GM19193 (cell line): ENCODE measurements around the gene LBHD2.

Source experiments
- POLR2A ChIP-seq: IDR thresholded peaks from 4 replicates; pipeline ENCODE4 v1.6.1; 2011; ENCODE audit not compliant: insufficient read depth, insufficient read length; ENCODE audit errors: extremely low read depth

The LBHD2 gene

DNA sequence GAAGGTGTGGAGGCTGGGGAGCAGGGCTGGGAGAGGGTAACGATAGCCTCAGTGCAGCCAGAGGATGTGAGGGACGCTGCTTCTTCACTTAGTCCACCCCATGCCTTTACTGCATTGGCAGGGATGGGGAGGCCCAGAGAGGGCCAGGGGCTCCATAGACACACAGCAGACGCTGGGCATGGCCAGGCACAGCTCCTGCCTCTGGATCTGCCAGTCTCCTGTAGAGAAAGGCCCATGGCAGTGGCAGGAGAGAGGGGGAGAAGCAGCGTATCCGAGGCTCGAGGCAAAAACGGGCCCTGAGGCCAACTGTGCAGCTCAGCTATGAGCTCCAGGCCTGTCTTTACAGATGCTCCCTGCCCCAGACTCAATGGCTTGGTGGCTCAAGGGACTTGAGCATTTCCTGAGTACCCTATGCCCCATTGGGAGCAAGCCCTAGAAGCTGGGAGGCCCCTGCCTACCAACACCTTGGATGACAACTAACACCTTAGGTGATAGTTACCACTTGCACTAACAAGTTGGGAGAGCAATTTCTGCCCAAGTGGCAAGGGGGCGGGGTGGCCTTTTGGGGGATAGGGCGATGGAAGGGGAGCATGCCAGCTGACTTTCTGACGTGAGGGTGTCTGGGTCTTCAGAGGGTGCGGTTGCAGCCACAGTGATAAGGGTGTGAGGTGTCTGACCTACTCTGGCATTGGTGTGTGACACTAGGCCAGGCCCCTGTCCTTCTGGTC lies 5.0 kb upstream of the LBHD2 start:
- TF ChIP-seq POLR2A, result no peak

DNA sequence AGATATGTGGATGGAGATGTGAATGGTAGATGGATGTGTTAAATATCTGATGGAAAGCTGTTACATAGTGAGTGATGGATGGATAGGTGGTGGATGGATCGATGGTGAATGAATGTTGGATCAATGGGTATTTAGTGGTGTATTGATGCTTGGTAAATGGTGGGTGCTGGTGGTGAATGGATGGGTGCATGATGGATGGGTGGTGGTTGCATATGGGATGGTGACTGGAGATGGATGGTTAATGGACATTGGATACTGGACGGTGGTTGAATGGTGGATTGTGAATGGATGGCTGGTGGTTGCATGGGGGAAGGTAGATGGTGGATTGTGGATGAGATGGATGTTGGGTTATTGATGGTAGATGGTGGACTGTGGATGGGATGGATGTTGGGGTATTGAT lies 2.1 kb upstream of the LBHD2 start:
- no peak for TF ChIP-seq POLR2A

DNA sequence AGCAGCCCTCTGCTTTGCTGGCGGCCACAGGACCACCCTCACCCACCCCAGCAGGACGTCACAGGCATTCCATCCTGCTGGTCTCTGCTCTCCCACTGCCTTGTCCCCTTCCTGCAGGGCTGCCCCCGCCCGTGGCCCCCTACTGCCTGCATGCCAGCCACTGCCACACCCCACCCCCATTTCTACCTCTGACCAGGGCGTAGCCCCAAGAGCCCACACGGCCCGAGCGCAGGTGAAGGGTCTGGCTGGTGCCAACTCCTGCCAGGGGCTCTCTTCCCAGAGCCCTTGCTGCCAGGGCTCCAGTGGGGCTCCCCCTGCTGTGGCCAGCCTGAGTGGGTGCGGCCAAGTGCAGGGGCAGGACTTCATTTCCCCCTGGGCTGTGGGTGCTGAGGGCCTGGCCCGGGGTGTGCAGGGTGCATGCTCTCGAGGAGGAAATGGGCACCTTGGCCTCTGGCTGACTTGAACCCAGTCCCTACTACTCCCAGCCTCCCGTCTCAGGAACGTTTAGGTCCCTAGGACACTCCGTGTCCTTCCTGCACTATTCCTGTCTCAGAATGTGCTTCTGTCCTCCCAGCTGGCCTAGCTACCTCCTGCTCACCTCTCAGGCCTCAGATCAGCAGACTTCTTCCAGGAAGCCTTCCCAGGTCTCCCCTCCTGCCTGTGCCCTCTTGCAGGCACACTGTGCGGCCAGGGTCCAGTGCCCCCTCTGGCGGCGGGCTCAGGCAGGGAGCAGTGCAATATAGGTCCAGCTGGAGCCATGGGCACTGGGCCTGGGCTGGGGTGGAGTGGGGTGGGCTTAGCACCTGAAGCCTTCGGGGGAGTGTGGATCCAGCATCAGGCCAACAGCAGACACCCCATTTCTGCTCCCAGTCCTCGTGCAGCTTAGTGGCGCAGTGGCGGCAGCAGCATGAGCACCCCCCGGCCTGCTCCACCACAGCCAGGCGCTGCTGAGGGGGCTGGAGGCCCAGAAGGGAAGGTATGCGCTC lies 1.4 kb downstream of the LBHD2 start:
- no peak for TF ChIP-seq POLR2A

DNA sequence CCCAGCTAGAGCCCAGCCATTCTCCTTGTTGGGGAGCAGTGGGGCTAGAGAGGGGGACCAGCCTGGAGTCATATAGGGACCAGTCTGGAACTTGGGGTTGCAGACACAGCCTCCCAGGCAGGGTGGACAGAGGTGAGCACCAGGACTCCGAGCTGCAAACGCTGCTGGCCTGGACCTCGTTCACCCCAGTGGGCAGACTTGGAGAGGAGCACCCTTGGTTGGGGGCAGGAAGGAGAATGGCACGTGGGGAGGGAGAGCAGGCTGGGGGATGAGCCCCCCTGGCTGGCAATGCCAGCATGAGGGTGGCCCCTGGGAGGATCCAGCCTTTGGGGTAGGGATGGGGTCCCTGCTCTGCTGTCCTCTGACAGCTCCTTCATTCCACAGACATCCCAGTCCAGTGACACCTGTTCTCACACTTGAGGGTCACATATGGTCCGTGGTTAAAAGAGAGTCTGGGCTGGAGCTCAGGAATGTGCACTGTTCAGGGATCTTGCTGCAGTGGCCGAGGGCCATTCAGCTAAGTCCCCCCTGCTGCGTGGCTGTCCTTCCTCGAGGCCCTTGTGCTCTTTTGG lies 2.8 kb downstream of the LBHD2 start:
- no peak for TF ChIP-seq POLR2A

GRCh38 chr14:103087343-103087835 lies 3.4 kb downstream of the LBHD2 start:
- no peak for TF ChIP-seq POLR2A

- no peak for TF ChIP-seq POLR2A
Measured at GRCh38 chr14:103088921-103089320, 4.9 kb downstream of the LBHD2 start.

- no peak for TF ChIP-seq POLR2A
Measured at GRCh38 chr14:103089386-103090335, 5.7 kb downstream of the LBHD2 start.

DNA sequence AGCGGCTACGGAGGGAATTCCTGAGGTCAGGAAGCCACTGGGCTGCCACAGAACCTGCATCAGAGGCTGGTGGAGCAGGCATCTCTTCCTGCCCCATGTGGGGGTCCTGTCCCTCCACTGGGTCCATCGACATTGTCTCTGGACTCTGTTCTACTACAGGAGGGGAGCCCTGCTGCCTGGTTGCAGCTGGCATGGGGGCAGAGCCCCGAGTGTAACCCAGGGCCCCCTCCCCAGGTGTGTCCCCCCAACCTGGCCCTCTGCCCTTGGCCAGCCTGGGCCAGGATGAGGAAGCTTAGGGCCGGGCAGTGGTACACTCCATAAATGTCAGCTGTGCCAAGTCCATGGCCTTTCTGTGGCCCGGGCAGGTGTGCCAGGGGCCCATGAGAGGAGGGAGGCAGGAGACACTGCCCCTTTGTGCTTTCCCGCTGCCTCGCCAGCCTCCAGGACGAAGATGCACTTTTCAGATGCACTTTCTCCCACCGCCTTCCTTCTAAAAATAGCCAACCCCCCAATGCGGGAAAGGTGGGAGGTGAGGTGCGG lies 6.5 kb downstream of the LBHD2 start:
- no peak for TF ChIP-seq POLR2A

DNA sequence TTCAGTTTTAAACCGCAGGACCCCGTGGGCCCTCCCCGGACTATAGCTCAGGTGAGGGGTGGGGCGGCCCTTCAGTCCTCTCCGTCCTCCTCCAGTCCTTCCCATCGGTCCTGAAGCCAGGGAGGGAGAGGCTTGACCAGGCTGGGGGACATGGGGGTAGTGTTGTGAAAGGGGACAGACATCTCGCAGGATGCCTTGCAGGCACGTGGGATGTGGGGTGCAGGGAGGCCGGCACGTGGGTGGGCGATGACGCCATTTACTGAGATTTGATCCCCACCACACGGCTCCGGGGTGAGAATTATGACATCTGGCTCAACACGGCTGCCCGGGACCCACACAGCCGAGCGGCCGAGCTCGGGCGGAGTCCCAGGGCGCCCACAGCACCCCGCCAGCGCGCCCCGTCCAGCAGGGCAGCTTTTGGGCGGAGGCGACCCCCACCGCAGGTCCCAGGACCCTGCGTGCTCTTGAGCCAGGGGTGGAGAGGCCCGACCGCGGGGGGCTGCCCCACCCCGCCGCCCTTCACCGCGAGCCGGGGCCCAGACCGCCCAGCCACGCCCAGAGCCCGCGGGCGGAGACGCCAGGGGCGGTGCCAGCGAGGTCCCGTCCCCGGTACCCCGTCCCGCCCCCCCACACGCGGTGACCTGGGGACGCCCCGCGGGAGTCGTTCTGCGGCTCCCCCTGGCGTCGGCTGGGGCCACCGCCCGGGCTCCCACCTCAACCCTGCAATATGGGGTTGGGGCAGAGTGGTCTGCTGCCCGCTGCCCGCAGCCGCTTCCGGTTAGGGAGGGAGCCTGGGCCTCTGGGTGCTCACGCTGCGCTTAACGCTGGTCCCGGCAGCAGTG lies 7.3 kb downstream of the LBHD2 start:
- TF ChIP-seq POLR2A, result no peak

DNA sequence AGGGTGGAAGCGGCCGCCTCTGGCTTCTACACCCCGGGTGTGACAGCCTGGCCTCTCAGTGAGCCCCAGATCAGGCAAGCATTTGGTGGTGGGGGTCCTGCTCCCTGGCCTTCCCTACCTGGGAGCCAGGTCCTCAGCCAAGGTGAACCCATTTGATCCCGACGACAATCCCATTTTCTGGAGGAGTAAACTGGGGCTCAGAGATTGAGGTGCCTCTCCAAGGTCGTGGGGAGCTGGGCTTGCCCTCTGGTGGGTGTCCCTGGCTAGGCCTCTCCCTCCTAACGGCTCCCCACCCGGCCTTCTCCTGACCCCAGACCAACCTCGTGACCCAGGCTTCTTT lies 7.8 kb downstream of the LBHD2 start:
- TF ChIP-seq POLR2A, result no peak

DNA sequence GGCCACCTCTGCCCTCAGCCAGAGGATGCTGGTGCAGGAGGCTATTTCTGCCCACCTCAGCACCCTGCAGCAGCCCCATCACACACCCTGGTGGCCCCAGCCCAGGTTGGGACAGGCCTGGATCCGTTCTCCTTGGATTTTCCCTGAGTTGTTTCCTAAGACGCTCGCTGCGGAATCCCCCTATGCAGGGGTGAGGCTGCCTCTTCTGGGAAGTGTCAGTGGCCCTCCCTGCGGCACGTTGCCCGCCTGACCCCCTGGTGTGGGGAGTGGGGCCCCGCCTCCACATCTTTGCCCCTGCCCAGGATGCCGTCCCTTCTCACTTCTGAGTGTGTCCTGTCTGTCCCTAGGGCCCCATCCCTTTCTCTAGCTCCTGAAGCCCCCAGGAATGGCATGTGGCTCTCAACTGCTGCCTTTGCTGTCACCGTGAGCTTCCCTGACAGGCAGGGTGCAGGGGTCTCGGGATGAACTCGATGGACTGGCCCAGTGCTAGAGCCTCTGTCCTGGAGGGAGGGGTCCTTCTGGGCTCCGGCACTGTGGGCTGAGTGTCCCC lies 9.9 kb downstream of the LBHD2 start:
- TF ChIP-seq POLR2A, result no peak

DNA sequence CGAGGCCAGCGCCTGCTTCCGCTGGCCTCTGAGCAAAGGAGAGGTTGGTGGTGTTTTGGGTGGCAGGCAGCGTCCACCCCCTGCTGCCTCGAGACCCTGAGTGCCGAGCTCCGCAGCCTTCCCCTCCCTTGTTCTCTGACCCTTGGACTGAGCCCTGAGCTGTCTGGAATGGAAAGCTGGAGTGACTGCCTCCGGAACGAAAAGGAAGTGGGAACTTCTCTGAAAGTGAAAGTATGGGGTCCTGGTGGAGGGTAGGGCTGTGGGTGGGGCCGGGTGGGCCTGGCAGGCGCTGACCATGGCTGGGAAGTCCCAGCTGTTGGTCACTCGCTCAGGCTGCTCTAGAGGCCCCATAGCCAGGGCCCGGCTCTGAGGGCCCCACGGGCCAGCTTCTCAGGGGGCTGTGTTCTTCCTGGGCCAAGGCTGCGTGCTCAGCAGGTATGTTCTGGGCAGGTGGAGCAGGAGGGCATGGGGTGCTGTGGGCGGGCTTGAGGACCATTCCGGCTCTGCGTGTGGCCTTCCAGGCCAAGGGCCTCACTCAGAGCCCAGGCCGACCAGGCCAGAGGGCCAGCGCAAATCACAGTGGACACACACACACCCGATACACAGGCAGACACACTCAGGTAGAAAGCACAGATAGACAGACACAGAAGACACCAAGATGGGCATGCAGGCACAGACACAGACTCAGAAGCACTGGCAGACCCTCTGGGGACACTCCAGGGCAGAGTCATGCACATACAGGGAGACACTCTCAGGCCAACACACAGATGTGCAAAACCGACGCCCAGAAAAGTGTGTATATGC lies 10.6 kb downstream of the LBHD2 start, which contains the start of gene EXOC3L4:
Gene EXOC3L4 (plus strand): TSS at position 320 of the 804 bp plus-strand sequence. CDS start 5,495 bp downstream, outside the sequence.
- TF ChIP-seq POLR2A, result no peak

DNA sequence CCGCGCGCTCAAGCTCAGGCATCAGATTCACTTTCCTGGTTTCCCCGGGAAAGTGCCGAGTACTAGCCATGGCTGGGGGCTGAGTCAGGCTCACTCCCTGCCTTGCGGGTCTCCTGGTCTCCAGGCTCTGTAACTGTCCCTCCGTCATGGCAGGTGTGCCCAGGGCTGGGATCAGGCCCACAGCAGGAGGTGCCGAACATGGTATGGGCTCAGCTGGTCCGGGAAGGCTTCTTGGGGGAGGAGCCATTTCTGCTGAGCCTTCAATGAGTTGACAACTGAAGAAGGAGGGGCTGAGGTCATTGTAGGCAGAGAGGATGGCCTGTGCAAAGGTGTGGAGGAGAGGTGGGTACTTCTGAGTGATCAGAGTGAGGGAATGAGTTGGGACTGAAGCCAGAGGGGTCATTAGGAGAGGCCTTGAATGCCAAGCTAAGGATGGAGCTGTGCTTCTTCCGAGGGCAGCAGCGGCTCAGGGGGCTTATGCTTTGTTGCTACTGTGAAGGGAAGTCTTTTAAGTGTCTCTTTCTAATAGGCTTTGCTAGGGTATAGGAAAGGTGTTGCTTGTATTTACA lies 11.3 kb downstream of the LBHD2 start:
- no peak for TF ChIP-seq POLR2A
